ENCODE results near the gene GATD1.

DNA sequence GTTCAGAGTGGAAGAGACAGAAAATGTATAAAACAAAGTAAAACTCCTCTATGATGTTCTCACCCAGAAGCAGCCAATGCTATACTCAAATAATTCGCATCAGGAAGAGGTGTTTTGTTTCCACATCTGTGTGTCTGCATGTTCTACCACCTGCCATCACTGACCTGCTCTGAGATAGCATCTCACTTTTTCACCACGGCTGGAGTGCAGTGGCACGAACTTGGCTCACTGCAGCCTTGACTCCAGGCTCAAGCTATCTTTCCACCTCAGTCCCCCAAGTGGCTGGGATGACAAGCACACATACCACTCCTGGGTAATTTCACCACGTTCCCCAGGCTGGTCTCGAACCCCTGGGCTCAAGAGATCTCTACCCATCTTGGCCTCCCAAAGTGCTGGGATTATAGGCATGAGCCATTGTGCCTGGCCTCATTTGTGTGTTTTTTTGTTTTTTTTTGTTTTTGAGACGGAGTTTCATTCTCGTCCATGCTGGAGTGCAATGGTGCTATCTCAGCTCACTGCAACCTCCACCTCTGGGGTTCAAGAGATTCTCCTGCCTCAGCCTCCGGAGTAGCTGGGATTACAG, 15.7 kb downstream of the GATD1 start:
- TF ChIP-seq, protein P1, sequence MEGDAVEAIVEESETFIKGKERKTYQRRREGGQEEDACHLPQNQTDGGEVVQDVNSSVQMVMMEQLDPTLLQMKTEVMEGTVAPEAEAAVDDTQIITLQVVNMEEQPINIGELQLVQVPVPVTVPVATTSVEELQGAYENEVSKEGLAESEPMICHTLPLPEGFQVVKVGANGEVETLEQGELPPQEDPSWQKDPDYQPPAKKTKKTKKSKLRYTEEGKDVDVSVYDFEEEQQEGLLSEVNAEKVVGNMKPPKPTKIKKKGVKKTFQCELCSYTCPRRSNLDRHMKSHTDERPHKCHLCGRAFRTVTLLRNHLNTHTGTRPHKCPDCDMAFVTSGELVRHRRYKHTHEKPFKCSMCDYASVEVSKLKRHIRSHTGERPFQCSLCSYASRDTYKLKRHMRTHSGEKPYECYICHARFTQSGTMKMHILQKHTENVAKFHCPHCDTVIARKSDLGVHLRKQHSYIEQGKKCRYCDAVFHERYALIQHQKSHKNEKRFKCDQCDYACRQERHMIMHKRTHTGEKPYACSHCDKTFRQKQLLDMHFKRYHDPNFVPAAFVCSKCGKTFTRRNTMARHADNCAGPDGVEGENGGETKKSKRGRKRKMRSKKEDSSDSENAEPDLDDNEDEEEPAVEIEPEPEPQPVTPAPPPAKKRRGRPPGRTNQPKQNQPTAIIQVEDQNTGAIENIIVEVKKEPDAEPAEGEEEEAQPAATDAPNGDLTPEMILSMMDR (IDR thresholded peaks at IDR 0.05) = no peak
- TF ChIP-seq EZH2 (IDR thresholded peaks at IDR 0.05; ENCODE audit: borderline replicate concordance, insufficient read depth, low read depth, low read length, poor library complexity, severe bottlenecking) = no peak
